Left cardiac atrium (tissue), 4 donors: Measurements from ENCODE around the gene CAPZB. TPM values are rescaled to one million over a fixed set of nuclear protein-coding genes. Genes with fewer than 3 reads are reported as not detected.

Experiments used
- ATAC-seq, 2 donors: fragments of 200-7000 bp; cut with Tn5 transposase; one replicate each; pipeline ENCODE4 v1.9.1; 2020; ENCODE audit warnings: mild to moderate bottlenecking in 2 of 2, moderate library complexity in 2 of 2
- DNase-seq: peaks from one replicate; pipeline ENCODE4 v3.0.0-alpha.2; 2020
- intact Hi-C, 2 donors: fragments of 100-400 bp; cut with DNase I; formaldehyde crosslinking; loops; one replicate each; pipeline versions ENCODE4 v1.14.1 to v1.15.1; 2022 to 2023
- total RNA-seq, 2 donors: library from RNA; stranded (reverse); fragmentation: NEBNext Ultra II Directional; extraction: Animal tissue kit (Norgen Biotek cat#: 25700); gene quantifications; one replicate each; pipeline ENCODE4 v1.2.1, GENCODE V29; 2021
- donor health status: DM: no; HTN: yes; CAD: no.
- donor health status: DM: no; HTN: yes; CAD: no; lungs with severe emphysema.
- donor health status: DM: yes; HTN: yes; CAD: no.
- donor health status: Dilated cardiomyopathy.

CAPZB gene
- total RNA-seq, 2 donors from 2014 or later: 227 to 254 TPM

- intact Hi-C loops: no loop called here
- ATAC-seq (peak; percentile 18 to 32), DNase-seq (peak; percentile 47)
Measured at GRCh38 chr1:19439464-19440171, 45.7 kb downstream of the CAPZB start.

- intact Hi-C loops: no loop called here
- ATAC-seq: no peak
- no peak for DNase-seq
Measured at GRCh38 chr1:19438516-19439195, 46.7 kb downstream of the CAPZB start.

- peak; percentile 57 to 62 for ATAC-seq
- intact Hi-C loops: no loop called here
- DNase-seq: peak; percentile 89
Measured at GRCh38 chr1:19437891-19438294, 47.4 kb downstream of the CAPZB start.

DNA sequence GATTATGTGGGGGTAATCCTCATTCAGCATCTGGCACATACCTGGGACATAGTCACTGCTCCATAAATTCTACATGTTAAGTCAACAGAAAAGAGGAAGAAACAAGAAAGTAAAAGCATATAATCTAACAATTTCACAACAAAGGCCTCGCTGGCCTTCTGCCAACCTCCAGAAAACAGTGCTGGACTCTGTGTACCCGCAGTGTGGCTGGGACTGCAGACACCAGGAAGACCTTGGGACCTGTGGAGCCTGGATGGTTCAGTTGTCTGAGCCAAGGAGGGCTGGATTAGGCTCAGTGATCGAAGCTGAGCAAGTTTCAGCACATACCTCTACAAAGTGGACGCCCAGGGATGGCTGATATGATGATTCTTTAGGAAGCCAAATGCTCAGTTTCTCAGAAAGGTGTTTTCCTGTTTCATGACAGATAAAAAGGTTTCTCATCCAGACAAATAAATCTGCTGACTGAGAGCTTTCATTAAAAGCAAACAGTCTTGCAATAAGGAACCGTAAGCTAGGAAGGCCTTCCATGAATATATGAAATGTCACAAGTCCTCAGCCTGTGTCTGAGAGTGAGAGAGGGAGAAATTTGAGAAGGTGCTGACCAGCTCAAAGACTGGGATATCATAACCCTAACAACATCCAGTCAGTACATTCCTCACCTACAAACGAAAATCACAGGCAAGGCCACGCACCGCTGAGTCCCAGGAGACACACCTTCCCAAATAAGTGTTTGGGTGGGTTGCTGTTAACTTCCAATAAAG is 48.4 kb downstream of the CAPZB start:
- ATAC-seq (peak; percentile 21 to 35), DNase-seq (peak; percentile 80)
- intact Hi-C loops: no loop called here

DNA sequence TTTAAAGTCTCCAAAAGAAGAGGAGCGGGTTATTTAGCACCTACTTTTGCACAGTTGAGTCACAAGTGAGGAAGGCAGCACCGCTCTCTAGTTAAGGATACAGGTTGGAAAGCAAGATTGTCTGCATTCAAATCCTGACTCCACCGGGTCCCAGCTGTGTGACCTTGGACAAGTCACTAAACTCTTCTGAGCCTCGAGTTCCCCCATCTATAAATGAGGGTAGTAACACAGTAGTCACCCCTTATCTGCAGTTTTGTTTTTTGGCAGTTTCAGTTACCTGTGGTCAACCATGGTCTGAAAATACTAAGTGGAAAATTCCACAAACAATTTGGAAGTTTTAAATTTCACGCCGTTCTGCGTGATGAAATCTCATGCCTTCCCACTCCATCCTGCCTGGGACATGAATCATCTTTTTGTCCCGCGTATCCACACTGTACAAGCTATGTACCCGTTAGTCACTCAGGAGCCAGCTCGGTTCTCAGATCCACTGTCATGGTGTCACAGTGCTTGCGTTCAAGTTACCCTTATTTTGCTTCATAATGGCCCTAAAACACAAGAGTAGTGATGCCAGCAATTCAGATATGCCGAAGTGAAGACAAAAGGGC is 49.4 kb downstream of the CAPZB start:
- ATAC-seq: peak in 1 of 2 donors; percentile 45
- no peak for DNase-seq
- intact Hi-C loops: no loop called here

DNA sequence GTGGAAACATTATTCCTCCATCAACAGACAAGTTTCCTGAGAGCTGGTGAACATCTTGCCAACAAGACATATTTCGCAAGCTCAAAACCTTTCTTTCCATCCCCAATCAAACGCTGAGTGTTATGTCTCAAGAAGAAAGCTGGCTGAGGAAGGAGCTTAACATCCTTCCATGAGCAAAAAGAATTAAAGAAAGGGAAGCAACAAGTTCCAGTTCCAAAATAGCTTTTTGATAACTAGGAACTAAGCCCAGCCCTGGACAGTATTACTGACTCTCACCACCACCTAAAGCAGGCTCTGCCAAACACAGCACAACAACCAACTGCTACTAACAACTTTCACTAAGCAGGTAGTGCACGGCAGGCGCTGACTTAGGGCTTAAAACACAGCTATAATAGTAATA is 50.2 kb downstream of the CAPZB start:
- DNase-seq (peak; percentile 44), ATAC-seq (peak; percentile 40 to 43)
- intact Hi-C loops: no loop called here

- intact Hi-C loops: no loop called here
- no peak for DNase-seq
- peak in 1 of 2 donors; percentile 3 for ATAC-seq
Measured at GRCh38 chr1:19433719-19433998, 51.7 kb downstream of the CAPZB start.

DNA sequence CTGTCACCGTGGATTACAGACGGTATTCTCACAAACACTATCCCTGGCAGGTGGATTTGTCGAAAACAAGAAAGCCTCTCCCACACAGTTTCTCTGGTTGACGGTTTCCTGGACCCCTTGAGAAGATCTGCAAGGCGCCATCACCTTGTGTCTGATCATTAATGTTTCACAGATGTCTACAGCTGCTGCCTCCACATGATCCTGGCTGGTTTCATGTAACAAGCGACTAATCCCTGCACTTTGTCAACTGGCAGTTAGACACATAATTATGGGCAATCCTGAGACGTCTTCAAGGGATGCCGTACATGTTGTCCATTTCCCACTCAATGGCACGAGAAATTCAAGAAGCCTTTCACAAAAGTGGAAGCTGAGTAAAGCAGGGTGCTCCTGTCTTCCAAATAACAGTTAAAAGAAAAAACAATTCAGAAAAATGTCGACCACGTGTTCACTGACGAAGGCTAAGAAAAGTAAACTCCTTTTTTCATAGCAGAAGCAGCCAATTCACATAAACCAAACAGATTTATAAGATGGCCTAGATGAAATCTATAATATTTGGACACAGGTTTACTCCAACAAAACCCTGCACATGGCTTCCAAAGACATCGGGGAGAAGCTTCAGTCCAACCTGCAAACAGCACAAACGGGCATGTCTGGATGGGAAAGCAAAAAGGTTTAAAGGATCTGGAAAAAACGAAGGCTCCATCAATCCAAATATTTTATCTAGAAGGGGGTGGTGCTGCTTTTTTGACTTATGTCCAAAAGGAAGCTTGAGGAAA is 52.2 kb downstream of the CAPZB start:
- no peak for DNase-seq
- intact Hi-C loops: no loop called here
- ATAC-seq: no peak

- intact Hi-C loops: no loop called here
- peak; percentile 23 to 73 for ATAC-seq
- no peak for DNase-seq
Measured at GRCh38 chr1:19430121-19431068, 54.9 kb downstream of the CAPZB start.

DNA sequence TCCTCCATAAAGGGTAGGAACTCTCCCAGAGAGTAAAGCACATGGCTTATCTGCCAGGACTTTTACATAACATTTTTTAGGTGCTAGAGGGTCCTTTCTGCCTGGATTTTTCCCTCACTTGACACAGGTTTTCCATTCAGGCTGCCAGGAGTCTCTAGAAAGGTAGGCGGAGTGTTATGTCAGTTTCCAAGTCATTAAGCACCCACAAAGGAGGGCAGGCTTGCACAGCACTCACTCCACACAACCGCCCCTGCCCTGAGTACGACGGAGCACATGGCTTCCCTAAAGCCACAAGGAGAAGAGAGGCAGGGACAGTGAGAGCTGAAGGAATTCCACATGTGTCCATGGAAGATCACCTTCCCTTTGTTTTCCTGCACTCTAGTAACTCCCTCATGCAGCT is 55.7 kb downstream of the CAPZB start:
- ATAC-seq: peak in 1 of 2 donors; percentile 16
- no peak for DNase-seq
- intact Hi-C loops: no loop called here

DNA sequence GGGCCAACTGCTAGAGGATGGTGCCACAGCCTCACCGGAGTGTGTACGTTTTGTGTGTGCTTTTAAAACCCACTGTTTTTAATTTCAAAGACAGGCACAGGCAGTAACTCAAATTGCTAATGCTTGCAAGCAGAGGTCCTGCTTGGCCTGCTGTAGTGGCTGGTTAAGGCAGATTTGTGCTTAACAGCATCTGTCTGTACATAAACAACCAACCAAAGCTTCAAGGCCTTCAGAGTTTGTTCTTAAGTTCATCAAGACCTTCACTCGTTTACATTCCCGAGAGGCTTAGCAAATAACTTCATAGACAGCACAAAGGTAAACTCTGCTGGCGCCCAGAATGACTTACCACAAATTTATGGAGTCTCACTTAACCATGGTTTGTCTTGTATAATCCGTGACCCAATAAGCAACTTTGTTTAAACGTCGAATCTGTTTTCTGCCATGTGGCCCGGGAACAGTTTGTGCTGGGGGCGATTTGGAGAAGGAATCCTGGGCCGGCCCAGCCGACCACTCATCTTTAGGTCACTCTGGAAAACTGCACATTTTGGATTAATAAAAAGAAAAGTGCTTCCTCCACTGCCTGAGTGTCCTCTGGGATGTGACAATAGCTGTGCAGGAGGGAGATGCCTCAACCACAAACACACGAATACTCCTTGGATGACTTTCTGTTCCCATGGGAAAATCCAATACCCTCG is 58.1 kb downstream of the CAPZB start:
- no peak for DNase-seq

DNA sequence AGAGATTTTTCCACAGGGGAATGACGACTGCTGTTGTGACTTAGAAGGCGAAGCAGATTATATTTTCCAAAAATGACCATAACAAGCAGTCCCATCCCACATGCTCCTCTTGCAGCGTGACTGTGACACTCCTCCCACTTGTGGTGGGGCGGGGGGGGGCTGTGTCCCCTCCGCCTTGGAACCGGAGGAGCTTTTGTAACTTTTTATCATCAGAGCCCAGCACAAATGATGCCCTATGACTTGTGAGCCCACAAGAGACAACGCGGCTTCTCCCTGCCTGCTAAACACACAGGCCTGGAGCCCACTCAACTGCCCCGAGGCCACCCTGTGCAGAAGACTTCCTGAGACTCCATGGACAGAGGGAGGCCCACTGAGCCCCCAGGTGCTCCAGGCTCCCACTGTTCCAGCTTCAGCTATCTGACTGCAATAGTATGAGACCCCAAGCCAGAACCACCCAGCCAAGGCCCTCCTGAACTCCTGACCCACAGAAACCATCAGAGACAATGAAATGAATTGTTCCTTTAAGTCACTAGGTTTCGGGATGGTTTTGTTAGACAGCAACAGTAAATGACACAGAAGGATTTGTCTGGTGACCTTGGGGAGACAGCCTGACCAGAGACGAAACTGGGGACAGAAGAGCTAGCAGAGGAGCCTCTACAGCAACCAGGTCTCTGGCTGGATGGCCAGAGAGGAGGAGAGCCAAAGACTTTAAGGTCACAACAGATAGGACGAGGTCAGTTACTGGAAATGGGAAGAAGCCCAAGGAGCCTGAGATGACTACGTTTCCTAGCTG is 58.8 kb downstream of the CAPZB start:
- peak; percentile 34 for DNase-seq
- peak; percentile 9 to 35 for ATAC-seq
- intact Hi-C loops: no loop called here

More for the DNA sequence above, 58.1 kb downstream of the CAPZB start:
- intact Hi-C loops: no loop called here
- no peak for ATAC-seq

- intact Hi-C loops: no loop called here
- ATAC-seq: no peak
- DNase-seq: no peak
Measured at GRCh38 chr1:19425646-19426239, 59.6 kb downstream of the CAPZB start.

GRCh38 chr1:19424651-19425570 is 60.4 kb downstream of the CAPZB start:
- intact Hi-C loops: no loop called here
- ATAC-seq (peak; percentile 18 to 31), DNase-seq (no peak)

- DNase-seq (no peak), ATAC-seq (peak in 1 of 2 donors; percentile 18)
- intact Hi-C loops: no loop called here
Measured at GRCh38 chr1:19423130-19423529, 62.2 kb downstream of the CAPZB start.
